H1 (cell line): ENCODE data around the gene UBR2. TPM values are rescaled to one million over a fixed set of nuclear protein-coding genes. Genes with fewer than 3 reads are reported as not detected.

Experiments used
- CTCF ChIA-PET: fragments of 300-600 bp; sonication (Branson Sonifier 250); formaldehyde crosslinking; loops from one replicate; lab custom pipeline; 2021; ENCODE audit not compliant: partially characterized antibody; lab: Charles Lee
- POLR2A ChIA-PET: fragments of 300-600 bp; sonication (Branson Sonifier 250); formaldehyde crosslinking; loops from one replicate; lab custom pipeline; 2021; ENCODE audit warnings: inconsistent platforms; ENCODE audit not compliant: partially characterized antibody; lab: Charles Lee
- DNase-seq, 2 experiments: peaks; one replicate each; pipeline versions ENCODE4 v3.0.0 to v3.0.0-alpha.2; 2010 to 2022; ENCODE audit warnings: low spot score in 2 of 2, low read depth in 1 of 2, mixed read lengths in 1 of 2
- FAIRE-seq: peaks from 2 replicates; lab custom pipeline; 2011; peaks lifted over from hg19 to GRCh38; lab: Jason Lieb, UNC
- H2AFZ ChIP-seq: 2 replicates; pipeline ENCODE4 v1.8.1; 2012; ENCODE audit warnings: low read length, inconsistent platforms
- H2AK5ac ChIP-seq: 2 replicates; pipeline ENCODE4 v1.6.1; 2013; ENCODE audit warnings: low read depth, low read length
- H2BK120ac ChIP-seq: replicated peaks from 2 replicates; pipeline ENCODE3; 2013; ENCODE audit warnings: low read depth, low read length, inconsistent platforms
- H2BK12ac ChIP-seq: 2 replicates; pipeline ENCODE4 v1.6.1; 2013; ENCODE audit warnings: low read depth, low read length
- H2BK15ac ChIP-seq: 2 replicates; pipeline ENCODE4 v1.6.1; 2013; ENCODE audit warnings: low read length
- H2BK20ac ChIP-seq: 2 replicates; pipeline ENCODE4 v1.6.1; 2013; ENCODE audit warnings: low read length
- H2BK5ac ChIP-seq: 2 replicates; pipeline ENCODE4 v1.6.1; 2013; ENCODE audit warnings: low read depth, low read length
- H3K14ac ChIP-seq: 2 replicates; pipeline ENCODE4 v1.6.1; 2013; ENCODE audit warnings: inconsistent platforms; ENCODE audit not compliant: insufficient read length
- H3K18ac ChIP-seq: 2 replicates; pipeline ENCODE4 v1.6.1; 2013; ENCODE audit warnings: low read length; ENCODE audit errors: extremely low read depth
- H3K23ac ChIP-seq: 2 replicates; pipeline ENCODE4 v1.6.1; 2013; ENCODE audit warnings: inconsistent platforms; ENCODE audit not compliant: insufficient read length
- H3K23me2 ChIP-seq: 2 replicates; pipeline ENCODE4 v1.6.1; 2013; ENCODE audit warnings: low read depth, low read length
- H3K27ac ChIP-seq: 2 replicates; pipeline ENCODE4 v1.6.1; 2011; ENCODE audit warnings: low read depth, low read length, inconsistent platforms
- H3K27me3 ChIP-seq, 4 experiments: replicated peaks in 1 of 4; 1 replicate in 1 of 4; 2 replicates in 3 of 4; pipeline versions ENCODE4 v1.6.1 to v1.8.1; 2011 to 2013; ENCODE audit warnings: low read length in 3 of 4, mild to moderate bottlenecking in 3 of 4, inconsistent platforms in 2 of 4, mixed read lengths in 2 of 4, moderate library complexity in 1 of 4; ENCODE audit not compliant: control insufficient read depth in 3 of 4, insufficient read depth in 3 of 4; ENCODE audit errors: extremely low read depth in 1 of 4
- H3K36me3 ChIP-seq, 4 experiments: 2 replicates each; pipeline versions ENCODE4 v1.6.1 to v1.8.1; 2011 to 2013; ENCODE audit warnings: mild to moderate bottlenecking in 4 of 4, low read length in 3 of 4, moderate library complexity in 2 of 4, control low read depth in 1 of 4, inconsistent platforms in 1 of 4; ENCODE audit not compliant: insufficient read depth in 4 of 4, control insufficient read depth in 2 of 4
- H3K4ac ChIP-seq: replicated peaks from 2 replicates; pipeline ENCODE3; 2013; ENCODE audit warnings: low read length, low read depth, mixed read lengths, inconsistent platforms; ENCODE audit not compliant: insufficient read length
- H3K4me1 ChIP-seq, 4 experiments: replicated peaks in 1 of 4; 1 replicate in 1 of 4; 2 replicates in 3 of 4; pipeline versions ENCODE4 v1.6.1 to v1.8.1; 2011 to 2013; ENCODE audit warnings: low read length in 3 of 4, inconsistent platforms in 2 of 4, mixed read lengths in 1 of 4; ENCODE audit not compliant: insufficient read depth in 4 of 4, control insufficient read depth in 3 of 4
- H3K4me2 ChIP-seq, 2 experiments: 2 replicates each; pipeline versions ENCODE4 v1.6.1 to v1.8.1; 2011 to 2013; ENCODE audit warnings: low read depth in 2 of 2, low read length in 2 of 2, control low read depth in 1 of 2, inconsistent platforms in 1 of 2, mild to moderate bottlenecking in 1 of 2; ENCODE audit not compliant: insufficient read depth in 1 of 2
- H3K4me3 ChIP-seq, 4 experiments: fragments of 200-600, 300-600 bp in 1 of 4; sonication (generic), shearing (Covaris generic), sonication (Bioruptor Twin) in 1 of 4; 2 replicates each; pipeline versions ENCODE4 v1.5.1 to v1.8.1; 2011 to 2016; ENCODE audit warnings: low read length in 4 of 4, low read depth in 3 of 4, control low read depth in 2 of 4, inconsistent platforms in 2 of 4, mild to moderate bottlenecking in 2 of 4, mixed read lengths in 1 of 4, moderate library complexity in 1 of 4; ENCODE audit not compliant: insufficient read depth in 2 of 4; ENCODE audit errors: extremely low read depth in 1 of 4
- H3K56ac ChIP-seq: replicated peaks from 2 replicates; pipeline ENCODE3; 2013; ENCODE audit warnings: low read depth, mild to moderate bottlenecking, mixed read lengths, low read length, inconsistent platforms; ENCODE audit not compliant: insufficient read length
- H3K79me1 ChIP-seq: 2 replicates; pipeline ENCODE4 v1.6.1; 2013; ENCODE audit warnings: low read depth, low read length, control low read depth
- H3K79me2 ChIP-seq, 2 experiments: 2 replicates each; pipeline versions ENCODE4 v1.6.1 to v1.8.1; 2012 to 2013; ENCODE audit warnings: low read length in 2 of 2, mild to moderate bottlenecking in 2 of 2, inconsistent platforms in 1 of 2; ENCODE audit not compliant: insufficient read depth in 2 of 2, control insufficient read depth in 1 of 2
- H3K9ac ChIP-seq, 4 experiments: replicated peaks in 1 of 4; 1 replicate in 1 of 4; 2 replicates in 3 of 4; pipeline versions ENCODE4 v1.6.1 to v1.8.1; 2011 to 2013; ENCODE audit warnings: low read depth in 3 of 4, low read length in 3 of 4, control low read depth in 2 of 4, mild to moderate bottlenecking in 2 of 4, moderate library complexity in 2 of 4, inconsistent platforms in 1 of 4; ENCODE audit errors: extremely low read depth in 1 of 4
- H3K9me3 ChIP-seq, 2 experiments: 2 replicates each; pipeline versions ENCODE4 v1.6.1 to v1.8.1; 2012 to 2013; ENCODE audit warnings: mild to moderate bottlenecking in 2 of 2, moderate library complexity in 2 of 2, control low read depth in 1 of 2, inconsistent platforms in 1 of 2, low read depth in 1 of 2, low read length in 1 of 2, mixed read lengths in 1 of 2; ENCODE audit not compliant: insufficient read depth in 2 of 2
- H4K20me1 ChIP-seq, 2 experiments: replicated peaks in 1 of 2; 2 replicates each; pipeline versions ENCODE3 to v1.8.1; 2011 to 2013; ENCODE audit warnings: inconsistent platforms in 2 of 2, low read length in 2 of 2, mild to moderate bottlenecking in 1 of 2; ENCODE audit not compliant: insufficient read depth in 2 of 2, control insufficient read depth in 1 of 2
- H4K5ac ChIP-seq: 2 replicates; pipeline ENCODE4 v1.6.1; 2013; ENCODE audit warnings: low read length, low read depth, mixed read lengths, inconsistent platforms; ENCODE audit not compliant: insufficient read length
- H4K8ac ChIP-seq: 2 replicates; pipeline ENCODE4 v1.8.0; 2013; ENCODE audit warnings: mild to moderate bottlenecking, moderate library complexity, low read length, inconsistent platforms; ENCODE audit not compliant: insufficient read depth; ENCODE audit errors: extremely low read depth
- H4K91ac ChIP-seq: replicated peaks from 2 replicates; pipeline ENCODE3; 2013; ENCODE audit warnings: low read length, mixed read lengths, inconsistent platforms; ENCODE audit not compliant: insufficient read length
- ASH2L ChIP-seq: fragments of 200-600, 300-600 bp; sonication (generic); IDR thresholded peaks from one replicate; pipeline ENCODE4 v1.7.1; 2017; ENCODE audit warnings: low read length
- BCL11A ChIP-seq, 2 experiments: IDR thresholded peaks; one replicate each; pipeline ENCODE4 v1.6.1; 2011; ENCODE audit warnings: low read depth in 2 of 2, low read length in 2 of 2, mild to moderate bottlenecking in 2 of 2
- CREB1 ChIP-seq: IDR thresholded peaks from 2 replicates; pipeline ENCODE4 v1.6.1; 2012; ENCODE audit warnings: inconsistent platforms
- EGR1 ChIP-seq: IDR thresholded peaks from 2 replicates; pipeline ENCODE4 v1.6.1; 2011; ENCODE audit warnings: low read depth, low read length, borderline replicate concordance
- FOSL1 ChIP-seq: IDR thresholded peaks from 2 replicates; pipeline ENCODE4 v1.6.1; 2011; ENCODE audit warnings: mild to moderate bottlenecking, low read depth, low read length, moderate library complexity; ENCODE audit not compliant: insufficient read depth
- JUN ChIP-seq: IDR thresholded peaks from 2 replicates; pipeline ENCODE4 v1.6.1; 2011; ENCODE audit warnings: low read depth, mild to moderate bottlenecking, improper control_type of control experiment, low read length
- JUND ChIP-seq: IDR thresholded peaks from 2 replicates; pipeline ENCODE4 v1.6.1; 2011; ENCODE audit warnings: mild to moderate bottlenecking, improper control_type of control experiment, low read length
- SIN3A ChIP-seq, 2 experiments: IDR thresholded peaks in 1 of 2; conservative IDR thresholded peaks in 1 of 2; 2 replicates each; pipeline ENCODE4 v1.6.1; 2011 to 2012; ENCODE audit warnings: low read length in 2 of 2, improper control_type of control experiment in 1 of 2, low read depth in 1 of 2, mild to moderate bottlenecking in 1 of 2
- SIRT6 ChIP-seq: IDR thresholded peaks from one replicate; pipeline ENCODE4 v1.7.1; 2012; ENCODE audit warnings: low read length, inconsistent platforms
- SIX5 ChIP-seq: IDR thresholded peaks from 2 replicates; pipeline ENCODE4 v1.6.1; 2011; ENCODE audit warnings: mild to moderate bottlenecking, low read depth, low read length
- SP4 ChIP-seq: IDR thresholded peaks from 2 replicates; pipeline ENCODE4 v1.6.1; 2012; ENCODE audit warnings: low read length, inconsistent platforms
- SUZ12 ChIP-seq: fragments of 200-600 bp; sonication (generic); IDR thresholded peaks from 2 replicates; pipeline ENCODE4 v1.6.1; 2012; ENCODE audit warnings: mild to moderate bottlenecking, inconsistent platforms, low read length, moderate library complexity, mixed read lengths
- WGBS, 2 experiments: shearing (Covaris generic) in 1 of 2; methylation state at CpG; one replicate each; pipeline versions ENCODE4 v1.1.6 to v1.1.7; 2013 to 2015; ENCODE audit warnings: low lambda C conversion rate in 2 of 2, mixed read lengths in 2 of 2, inconsistent platforms in 1 of 2, low coverage in 1 of 2, missing lambda C conversion rate in 1 of 2; ENCODE audit not compliant: insufficient replicate concordance in 2 of 2, insufficient coverage in 1 of 2, insufficient read length in 1 of 2; ENCODE audit errors: extremely low coverage in 1 of 2, missing lambda C conversion rate in 1 of 2; 5-methylcytosine and 5-hydroxymethylcytosine counted together
- polyA plus RNA-seq, 7 experiments: library from polyadenylated mRNA; depleted of rRNA in 3 of 7; stranded (reverse) in 5 of 7; unstranded in 2 of 7; fragments of >200 nt in 5 of 7; fragments of 200-250 nt in 2 of 7; gene quantifications; 1 replicate in 5 of 7; 2 replicates in 1 of 7; 4 replicates in 1 of 7; pipeline versions ENCODE4 v1.2.1 to v1.2.3, GENCODE V29; 2011 to 2013; ENCODE audit warnings: missing spikeins in 2 of 7, mixed read lengths in 2 of 7
- total RNA-seq: library from RNA; stranded (reverse); fragmentation: NEBNext Ultra II Directional; extraction: Animal tissue kit (Norgen Biotek cat#: 25700); gene quantifications from 2 replicates; pipeline ENCODE4 v1.2.1, GENCODE V29; 2021
- TF ChIP-seq, protein P1 (sequence below): IDR thresholded peaks from 2 replicates; pipeline ENCODE4 v1.6.1; 2012; ENCODE audit warnings: low read length, inconsistent platforms
- TF ChIP-seq, protein P2 (sequence below): IDR thresholded peaks from 2 replicates; pipeline ENCODE4 v1.6.1; 2012; ENCODE audit warnings: inconsistent platforms

Gene UBR2
- total and polyA plus RNA-seq, 2 of the 8 experiments (the other 6 are each of a cell fraction or from before 2014, with no cell fraction given) = 6.5 to 19.5 TPM

DNA sequence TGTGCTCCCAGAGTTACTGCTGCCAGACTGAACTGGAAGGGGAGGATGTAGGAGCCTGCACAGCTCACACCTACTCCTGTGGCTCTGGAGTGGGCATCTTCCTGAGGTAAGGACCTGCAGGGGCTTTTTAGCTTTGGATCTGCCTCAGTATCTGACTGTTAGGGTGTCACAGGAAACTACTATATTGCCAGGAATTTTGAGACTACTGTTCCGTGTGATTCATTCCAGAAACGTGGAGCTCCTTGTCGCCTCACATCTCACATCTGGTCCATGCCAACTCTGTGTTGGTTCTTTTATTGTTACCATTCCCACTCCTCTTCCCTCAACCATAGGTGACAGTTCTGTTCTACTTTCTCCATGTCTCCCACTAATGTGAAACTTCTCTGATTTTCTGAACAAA is 124.5 kb downstream of the UBR2 start:
- Histone ChIP-seq H3K23me2 (no peaks in the 10 kb centered on the region), H2BK20ac (no peak overlapping the region), H3K18ac (no peak overlapping the region), H4K91ac (no peak overlapping the region), H3K79me2 (no peaks in the 10 kb centered on the region), H2AK5ac (no peak overlapping the region), H4K5ac (no peak overlapping the region), H3K9me3 (peaks cover 0 to 10% of the 10 kb centered on the region in 2 experiments; a peak in 1 of 4 replicates), H4K20me1 (no peaks in the 10 kb centered on the region), H4K8ac (no peak overlapping the region), H3K79me1 (no peaks in the 10 kb centered on the region), H3K4me2 (no peak overlapping the region), H2AFZ (no peak overlapping the region), H3K9ac (no peak overlapping the region), H3K27ac (no peak overlapping the region), H3K56ac (no peak overlapping the region), H2BK120ac (no peak overlapping the region), H3K23ac (no peak overlapping the region), H2BK15ac (no peak overlapping the region), H3K36me3 (peaks cover 9 to 65% (median 49%) of the 10 kb centered on the region in 4 experiments; a peak in 7 of 8 replicates)
- WGBS, 2 experiments = 94% methylated on average over 3 of the region's 3 CpGs; no CpG with 5 or more reads in 1 of the 2 experiments
- ChIA-PET POLR2A (no interaction called here), CTCF (interaction anchor here (0.6 to 2.4 kb wide), 6 partner anchors 18 to 102 kb away, joined by 3 to 9 read pairs (median 3); no protein-coding TSS in a partner anchor)
- FAIRE-seq (no peak), DNase-seq (no peak)
- no peak for TF ChIP-seq JUND
- TF ChIP-seq JUN = no peak
- TF ChIP-seq, protein P1, sequence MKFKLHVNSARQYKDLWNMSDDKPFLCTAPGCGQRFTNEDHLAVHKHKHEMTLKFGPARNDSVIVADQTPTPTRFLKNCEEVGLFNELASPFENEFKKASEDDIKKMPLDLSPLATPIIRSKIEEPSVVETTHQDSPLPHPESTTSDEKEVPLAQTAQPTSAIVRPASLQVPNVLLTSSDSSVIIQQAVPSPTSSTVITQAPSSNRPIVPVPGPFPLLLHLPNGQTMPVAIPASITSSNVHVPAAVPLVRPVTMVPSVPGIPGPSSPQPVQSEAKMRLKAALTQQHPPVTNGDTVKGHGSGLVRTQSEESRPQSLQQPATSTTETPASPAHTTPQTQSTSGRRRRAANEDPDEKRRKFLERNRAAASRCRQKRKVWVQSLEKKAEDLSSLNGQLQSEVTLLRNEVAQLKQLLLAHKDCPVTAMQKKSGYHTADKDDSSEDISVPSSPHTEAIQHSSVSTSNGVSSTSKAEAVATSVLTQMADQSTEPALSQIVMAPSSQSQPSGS = no peak
- TF ChIP-seq FOSL1 = no peak
- no peak for TF ChIP-seq CREB1
- TF ChIP-seq EGR1 = no peak
- TF ChIP-seq, protein P2, sequence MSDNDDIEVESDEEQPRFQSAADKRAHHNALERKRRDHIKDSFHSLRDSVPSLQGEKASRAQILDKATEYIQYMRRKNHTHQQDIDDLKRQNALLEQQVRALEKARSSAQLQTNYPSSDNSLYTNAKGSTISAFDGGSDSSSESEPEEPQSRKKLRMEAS = no peak
- no peak for TF ChIP-seq SP4
- TF ChIP-seq SIN3A (conservative IDR thresholded peaks at IDR 0.05 in 1 of 2, IDR thresholded peaks at IDR 0.05 in 1 of 2; ENCODE audit: low read depth in 1 of 2, low read length in 2 of 2) = no peak
- TF ChIP-seq ASH2L = no peak
- TF ChIP-seq SIX5 = no peak
- TF ChIP-seq SIRT6 = no peak
- TF ChIP-seq BCL11A (IDR thresholded peaks at IDR 0.05; ENCODE audit: low read depth in 2 of 2, low read length in 2 of 2) = no peak
- no peak for TF ChIP-seq SUZ12
- TF ChIP-seq, all 59 proteins: peak for 0
- no peaks in the 10 kb centered on the region for H3K27me3 ChIP-seq
- H3K4me1 ChIP-seq = no peaks in the 10 kb centered on the region
- no peak overlapping the region for H3K4me3 ChIP-seq
- no peak overlapping the region for H2BK5ac ChIP-seq
- no peak overlapping the region for H3K14ac ChIP-seq
- H3K4ac ChIP-seq = no peak overlapping the region
- no peak overlapping the region for H2BK12ac ChIP-seq
